Fibroblast of pulmonary artery (primary cell): ENCODE data around the gene ZNF773.
"Not testable (repeated sequence)": the region's sequence is repeated elsewhere in the genome, so short reads cannot be mapped to it uniquely, and the experiment has no call there.

Experiments
- DNase-seq: peaks from one replicate; pipeline ENCODE4 v3.0.0-alpha.2; 2010; ENCODE audit warnings: low read depth
- H3K4me3 ChIP-seq: replicated peaks from 2 replicates; pipeline ENCODE4 v1.5.1; 2011; ENCODE audit warnings: low read depth, mild to moderate bottlenecking, control low read depth, low read length, moderate library complexity
- TF ChIP-seq, protein P1 (sequence below): IDR thresholded peaks from 2 replicates; pipeline ENCODE4 v1.5.1; 2011; ENCODE audit warnings: mild to moderate bottlenecking, control low read depth, low read length, inconsistent platforms; ENCODE audit errors: missing control alignments

Gene ZNF773

GRCh38 chr19:57499680-57500395, at the start of gene ZNF773:
Gene ZNF773, plus strand, starts transcription at chr19:57499938. Its CDS starts 143 bp downstream, at chr19:57500081.
- peak within 1 kb of the TSS; percentile 76 for H3K4me3 ChIP-seq
- DNase-seq: peak; percentile 97

DNA sequence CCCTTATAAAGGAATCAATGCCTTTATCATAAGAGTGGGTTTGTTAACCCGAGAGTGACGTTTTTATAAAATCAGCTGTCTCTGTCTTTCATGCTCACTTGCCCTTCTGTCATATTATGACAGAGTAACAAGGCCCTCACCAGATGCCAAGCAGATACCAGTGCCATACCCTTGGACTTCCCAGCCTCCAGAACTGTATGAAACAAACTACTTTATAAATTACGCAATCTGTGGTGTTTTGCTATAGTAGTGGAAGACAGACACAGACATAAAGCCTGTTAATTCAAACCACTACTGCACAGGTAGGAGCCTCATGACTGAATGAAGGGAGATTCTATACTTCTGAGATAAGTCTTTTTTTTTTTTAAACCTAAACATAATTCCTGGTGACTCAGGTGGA, 47.4 kb upstream of the ZNF773 start:
- DNase-seq: no peak
- H3K4me3 ChIP-seq: no peak overlapping the region
- TF ChIP-seq, protein P1, sequence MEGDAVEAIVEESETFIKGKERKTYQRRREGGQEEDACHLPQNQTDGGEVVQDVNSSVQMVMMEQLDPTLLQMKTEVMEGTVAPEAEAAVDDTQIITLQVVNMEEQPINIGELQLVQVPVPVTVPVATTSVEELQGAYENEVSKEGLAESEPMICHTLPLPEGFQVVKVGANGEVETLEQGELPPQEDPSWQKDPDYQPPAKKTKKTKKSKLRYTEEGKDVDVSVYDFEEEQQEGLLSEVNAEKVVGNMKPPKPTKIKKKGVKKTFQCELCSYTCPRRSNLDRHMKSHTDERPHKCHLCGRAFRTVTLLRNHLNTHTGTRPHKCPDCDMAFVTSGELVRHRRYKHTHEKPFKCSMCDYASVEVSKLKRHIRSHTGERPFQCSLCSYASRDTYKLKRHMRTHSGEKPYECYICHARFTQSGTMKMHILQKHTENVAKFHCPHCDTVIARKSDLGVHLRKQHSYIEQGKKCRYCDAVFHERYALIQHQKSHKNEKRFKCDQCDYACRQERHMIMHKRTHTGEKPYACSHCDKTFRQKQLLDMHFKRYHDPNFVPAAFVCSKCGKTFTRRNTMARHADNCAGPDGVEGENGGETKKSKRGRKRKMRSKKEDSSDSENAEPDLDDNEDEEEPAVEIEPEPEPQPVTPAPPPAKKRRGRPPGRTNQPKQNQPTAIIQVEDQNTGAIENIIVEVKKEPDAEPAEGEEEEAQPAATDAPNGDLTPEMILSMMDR: no peak

DNA sequence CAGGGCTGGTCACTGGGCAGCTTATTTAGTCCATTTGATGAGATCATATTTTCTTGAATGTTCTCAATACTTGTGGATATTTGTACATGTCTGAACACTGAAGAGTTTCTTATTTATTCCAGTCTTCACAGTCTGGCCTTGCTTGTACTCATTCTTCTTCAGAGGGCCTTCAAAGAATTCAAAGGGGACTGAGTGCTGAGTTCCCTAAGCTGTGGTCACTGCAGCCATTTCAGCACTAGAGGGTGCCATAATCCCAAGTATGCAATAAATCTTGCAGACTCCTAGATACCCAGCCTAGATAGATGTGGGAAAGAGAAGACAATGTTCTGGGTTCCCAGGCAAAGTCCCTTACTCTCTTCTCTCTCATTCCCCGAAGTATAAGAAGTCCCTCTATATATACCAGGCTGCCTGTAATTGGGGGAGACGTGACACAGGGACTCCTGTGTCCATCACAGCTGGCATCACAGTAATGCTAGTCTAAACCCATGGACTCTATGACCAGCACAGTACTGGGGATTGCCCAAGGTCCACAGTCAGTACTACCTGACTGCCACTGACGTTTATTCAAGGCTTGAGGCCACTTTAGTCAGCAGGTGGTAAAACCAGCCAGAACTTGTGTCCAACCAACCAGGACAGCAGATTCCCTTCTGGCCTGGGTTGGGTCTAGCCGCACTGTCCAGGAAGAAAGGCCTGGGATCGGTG, 33.9 kb upstream of the ZNF773 start:
- DNase-seq: peak; percentile 53
- H3K4me3 ChIP-seq: no peak overlapping the region

GRCh38 chr19:57466489-57466888, 33.2 kb upstream of the ZNF773 start:
- DNase-seq: no peak
- TF ChIP-seq, protein P1: no peak
- no peak overlapping the region for H3K4me3 ChIP-seq

More for the DNA sequence above, 33.9 kb upstream of the ZNF773 start:
- TF ChIP-seq, protein P1: peak; percentile 44

DNA sequence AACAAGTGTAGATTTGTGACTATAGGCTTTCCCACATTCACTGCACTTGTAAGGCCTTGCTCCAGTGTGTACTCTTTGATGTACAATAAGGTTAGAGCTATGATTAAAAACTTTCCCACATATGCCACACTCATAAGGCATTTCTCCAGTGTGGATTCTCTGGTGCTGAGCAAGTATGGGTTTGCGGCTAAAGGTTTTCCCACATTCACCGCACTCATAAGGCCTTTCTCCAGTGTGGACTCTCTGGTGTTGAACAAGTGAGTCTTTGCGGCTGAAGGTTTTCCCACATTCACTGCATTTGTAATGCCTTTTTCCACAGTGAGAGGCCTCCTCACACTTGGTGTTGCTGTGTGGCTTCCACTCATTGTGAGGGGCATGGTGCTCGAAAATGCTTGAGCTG, 26.1 kb upstream of the ZNF773 start:
- TF ChIP-seq, protein P1: no peak
- DNase-seq: peak; percentile 24
- no peak overlapping the region for H3K4me3 ChIP-seq

- peak within 1 kb of the TSS; percentile 82 for H3K4me3 ChIP-seq
- peak; percentile 97 for DNase-seq
- TF ChIP-seq, protein P1: peak; percentile 88
These were observed 22.3 kb upstream of the ZNF773 start, which contains the start of gene ZNF772 for GRCh38 chr19:57477191-57478008. Gene ZNF772, minus strand, starts transcription at chr19:57477566. Its CDS starts 257 bp downstream, at chr19:57477309.

- peak; percentile 81 for DNase-seq
- H3K4me3 ChIP-seq: peak within 1 kb of the TSS; percentile 76
These were observed 12.1 kb upstream of the ZNF773 start, which contains the start of gene ZNF419 for GRCh38 chr19:57487477-57488298. Gene ZNF419, plus strand, starts transcription at chr19:57487750. Its CDS starts 201 bp downstream, at chr19:57487951.

DNA sequence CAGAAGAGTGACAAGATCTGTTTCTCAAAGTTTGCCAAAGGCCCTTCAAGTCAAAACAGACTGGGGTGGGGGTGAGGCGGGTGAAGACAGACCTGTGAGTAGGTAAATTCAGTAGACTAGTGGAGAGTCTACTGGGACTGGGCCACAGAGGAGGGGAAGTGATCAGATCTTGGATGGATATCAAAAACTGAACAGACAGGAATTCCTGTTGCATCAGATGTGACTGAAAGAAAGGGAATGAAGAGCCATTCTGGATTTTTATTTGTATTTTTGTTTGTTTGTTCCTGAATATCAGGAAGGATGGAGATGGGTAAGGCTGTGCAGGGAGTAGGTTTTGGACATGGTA, 11.5 kb upstream of the ZNF773 start:
- DNase-seq: peak; percentile 47
- H3K4me3 ChIP-seq: peak overlapping the region; percentile 54

DNA sequence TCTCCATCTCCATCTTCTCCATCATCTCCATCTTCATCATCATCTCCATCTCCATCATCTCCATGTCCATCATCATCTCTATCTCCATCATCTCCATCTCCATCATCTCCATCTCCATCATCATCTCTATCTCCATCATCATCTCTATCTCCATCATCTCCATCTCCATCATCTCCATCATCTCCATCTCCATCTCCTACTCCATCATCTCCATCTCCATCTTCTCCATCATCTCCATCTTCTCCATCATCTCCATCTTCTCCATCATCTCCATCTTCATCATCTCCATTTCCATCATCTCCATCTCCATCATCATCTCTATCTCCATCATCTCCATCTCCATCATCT, 432 bp upstream of the ZNF773 start:
- DNase-seq, H3K4me3 ChIP-seq: not testable (repeated sequence)

DNA sequence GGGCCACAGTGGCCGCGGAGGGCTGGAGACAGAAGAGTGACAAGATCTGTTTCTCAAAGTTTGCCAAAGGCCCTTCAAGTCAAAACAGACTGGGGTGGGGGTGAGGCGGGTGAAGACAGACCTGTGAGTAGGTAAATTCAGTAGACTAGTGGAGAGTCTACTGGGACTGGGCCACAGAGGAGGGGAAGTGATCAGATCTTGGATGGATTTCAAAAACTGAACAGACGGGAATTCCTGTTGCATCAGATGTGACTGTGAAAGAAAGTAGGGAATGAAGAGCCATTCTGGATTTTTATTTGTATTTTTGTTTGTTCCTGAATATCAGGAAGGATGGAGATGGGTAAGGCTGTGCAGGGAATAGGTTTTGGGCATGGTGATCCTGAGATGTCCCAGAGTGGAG, 662 bp downstream of the ZNF773 start:
- peak; percentile 69 for DNase-seq
- H3K4me3 ChIP-seq: peak overlapping the region; percentile 61
